Measurements from ENCODE around the gene RASSF3.
"Not testable (repeated sequence)": the region's sequence is repeated elsewhere in the genome, so short reads cannot be mapped to it uniquely, and the experiment has no call there.

Gene RASSF3

GRCh38 chr12:64610079-64610659 is at the start of gene RASSF3:
Gene RASSF3 (plus strand): TSS chr12:64610495. CDS start chr12:64610633, 138 bp downstream.
- peak; percentile 71 for DNase-seq

GRCh38 chr12:64561302-64562136 is 48.8 kb upstream of the RASSF3 start:
- no peak for DNase-seq

- no peak for DNase-seq
These were observed 44.2 kb upstream of the RASSF3 start for GRCh38 chr12:64566122-64566521.

GRCh38 chr12:64566831-64567517 is 43.3 kb upstream of the RASSF3 start:
- DNase-seq, result no peak

GRCh38 chr12:64567570-64567969 is 42.7 kb upstream of the RASSF3 start:
- DNase-seq, result no peak

- DNase-seq, result no peak
These were observed 42.0 kb upstream of the RASSF3 start for GRCh38 chr12:64568298-64568697.

GRCh38 chr12:64569923-64570691 is 40.2 kb upstream of the RASSF3 start:
- no peak for DNase-seq

GRCh38 chr12:64571411-64571810 is 38.9 kb upstream of the RASSF3 start:
- no peak for DNase-seq

GRCh38 chr12:64572241-64572640 is 38.1 kb upstream of the RASSF3 start:
- DNase-seq, result no peak

- no peak for DNase-seq
These were observed 35.5 kb upstream of the RASSF3 start for GRCh38 chr12:64574837-64575236.

- DNase-seq, result no peak
These were observed 33.2 kb upstream of the RASSF3 start for GRCh38 chr12:64577046-64577445.

- no peak for DNase-seq
These were observed 31.7 kb upstream of the RASSF3 start for GRCh38 chr12:64578566-64578965.

- no peak for DNase-seq
These were observed 29.6 kb upstream of the RASSF3 start for GRCh38 chr12:64580681-64581080.

- DNase-seq, result no peak
These were observed 28.2 kb upstream of the RASSF3 start for GRCh38 chr12:64582114-64582513.

GRCh38 chr12:64582862-64583261 is 27.4 kb upstream of the RASSF3 start:
- no peak for DNase-seq

- DNase-seq, result not testable (repeated sequence)
These were observed 26.9 kb upstream of the RASSF3 start for GRCh38 chr12:64583395-64583770.

GRCh38 chr12:64583771-64584421 is 26.4 kb upstream of the RASSF3 start:
- DNase-seq, result no peak

GRCh38 chr12:64585104-64585503 is 25.2 kb upstream of the RASSF3 start:
- DNase-seq, result no peak

GRCh38 chr12:64587447-64587846 is 22.8 kb upstream of the RASSF3 start:
- DNase-seq, result no peak

GRCh38 chr12:64590183-64590582 is 20.1 kb upstream of the RASSF3 start:
- no peak for DNase-seq

GRCh38 chr12:64595863-64596793 is 14.2 kb upstream of the RASSF3 start:
- DNase-seq, result no peak
